H9 (cell line): ENCODE results near the gene VKORC1. TPM values are rescaled to one million over a fixed set of nuclear protein-coding genes. Genes with fewer than 3 reads are reported as not detected.
A peak's percentile ranks its signal among the peaks of the same experiment; 100 is the strongest.

ENCODE experiments used
- DNase-seq: peaks from one replicate; pipeline ENCODE4 v3.0.0-alpha.2; 2017
- H2AFZ ChIP-seq: one replicate; pipeline ENCODE4 v1.6.1; 2013; ENCODE audit warnings: mild to moderate bottlenecking, low read length, control low read depth, moderate library complexity
- H2AK5ac ChIP-seq: 2 replicates; pipeline ENCODE4 v1.6.1; 2013; ENCODE audit warnings: low read length, control low read depth, mixed read lengths; ENCODE audit not compliant: insufficient read length
- H2BK120ac ChIP-seq: one replicate; pipeline ENCODE4 v1.6.1; 2013; ENCODE audit warnings: low read depth, mild to moderate bottlenecking, low read length, control low read depth, inconsistent platforms; ENCODE audit not compliant: poor library complexity, severe bottlenecking
- H2BK12ac ChIP-seq: 2 replicates; pipeline ENCODE4 v1.6.1; 2013; ENCODE audit warnings: low read length, control low read depth, mixed read lengths, low read depth; ENCODE audit not compliant: insufficient read length
- H2BK15ac ChIP-seq: 2 replicates; pipeline ENCODE4 v1.6.1; 2013; ENCODE audit warnings: low read depth, low read length, control low read depth
- H2BK20ac ChIP-seq: one replicate; pipeline ENCODE4 v1.6.1; 2013; ENCODE audit warnings: low read depth, mild to moderate bottlenecking, low read length, control low read depth, inconsistent platforms; ENCODE audit not compliant: poor library complexity, severe bottlenecking
- H2BK5ac ChIP-seq: 2 replicates; pipeline ENCODE4 v1.6.1; 2013; ENCODE audit warnings: low read length, control low read depth, mixed read lengths; ENCODE audit not compliant: insufficient read length
- H3K14ac ChIP-seq: 2 replicates; pipeline ENCODE4 v1.6.1; 2013; ENCODE audit warnings: low read length, control low read depth; ENCODE audit not compliant: insufficient read depth
- H3K18ac ChIP-seq: 2 replicates; pipeline ENCODE4 v1.6.1; 2013; ENCODE audit warnings: low read depth, mild to moderate bottlenecking, mixed read lengths, low read length, control low read depth; ENCODE audit not compliant: insufficient read length
- H3K23ac ChIP-seq: 2 replicates; pipeline ENCODE4 v1.6.1; 2013; ENCODE audit warnings: low read length, control low read depth, mixed read lengths, low read depth; ENCODE audit not compliant: insufficient read length
- H3K23me2 ChIP-seq: 2 replicates; pipeline ENCODE4 v1.6.1; 2013; ENCODE audit warnings: low read depth, mild to moderate bottlenecking, mixed read lengths, low read length, control low read depth; ENCODE audit not compliant: insufficient read length, poor library complexity, severe bottlenecking
- H3K27ac ChIP-seq: 2 replicates; pipeline ENCODE4 v1.5.1; 2013; ENCODE audit warnings: low read length, control low read depth, mixed read lengths, low read depth; ENCODE audit not compliant: insufficient read length
- H3K27me3 ChIP-seq: 2 replicates; pipeline ENCODE4 v1.6.1; 2013; ENCODE audit warnings: low read length, control low read depth, inconsistent platforms; ENCODE audit not compliant: insufficient read depth
- H3K4ac ChIP-seq: 2 replicates; pipeline ENCODE4 v1.6.1; 2013; ENCODE audit warnings: low read depth, mild to moderate bottlenecking, control low read depth, inconsistent platforms, low read length, moderate library complexity
- H3K4me1 ChIP-seq: 2 replicates; pipeline ENCODE4 v1.6.1; 2013; ENCODE audit warnings: low read length, control low read depth, inconsistent platforms; ENCODE audit not compliant: insufficient read depth
- H3K4me2 ChIP-seq: 2 replicates; pipeline ENCODE4 v1.6.1; 2013; ENCODE audit warnings: low read length, control low read depth, mixed read lengths; ENCODE audit not compliant: insufficient read length, insufficient read depth
- H3K56ac ChIP-seq: 2 replicates; pipeline ENCODE4 v1.6.1; 2013; ENCODE audit warnings: low read depth, mild to moderate bottlenecking, mixed read lengths, low read length, control low read depth; ENCODE audit not compliant: insufficient read length
- H3K79me1 ChIP-seq: 2 replicates; pipeline ENCODE4 v1.6.1; 2013; ENCODE audit warnings: low read depth, mild to moderate bottlenecking, moderate library complexity, low read length, control low read depth, inconsistent platforms; ENCODE audit not compliant: insufficient read depth, poor library complexity, severe bottlenecking
- H3K79me2 ChIP-seq: 2 replicates; pipeline ENCODE4 v1.6.1; 2013; ENCODE audit warnings: low read length, control low read depth, inconsistent platforms; ENCODE audit not compliant: insufficient read depth
- H3K9ac ChIP-seq: 2 replicates; pipeline ENCODE4 v1.6.1; 2013; ENCODE audit warnings: low read length, control low read depth, mixed read lengths; ENCODE audit not compliant: insufficient read length; ENCODE audit errors: extremely low read depth
- H3K9me3 ChIP-seq: one replicate; pipeline ENCODE4 v1.6.1; 2013; ENCODE audit warnings: low read depth, low read length, inconsistent platforms; ENCODE audit not compliant: control insufficient read depth
- H3T11ph ChIP-seq: one replicate; pipeline ENCODE4 v1.6.1; 2013; ENCODE audit warnings: mild to moderate bottlenecking, low read length, control low read depth, inconsistent platforms
- H4K20me1 ChIP-seq: one replicate; pipeline ENCODE4 v1.6.1; 2013; ENCODE audit not compliant: control insufficient read depth, insufficient read length, insufficient read depth
- H4K5ac ChIP-seq: 2 replicates; pipeline ENCODE4 v1.6.1; 2013; ENCODE audit warnings: low read depth, mild to moderate bottlenecking, mixed read lengths, low read length, control low read depth; ENCODE audit not compliant: insufficient read length
- H4K8ac ChIP-seq: replicated peaks from 2 replicates; pipeline ENCODE4 v1.6.1; 2013; ENCODE audit warnings: low read length, control low read depth, mixed read lengths, low read depth; ENCODE audit not compliant: insufficient read length
- H4K91ac ChIP-seq: 2 replicates; pipeline ENCODE4 v1.6.1; 2013; ENCODE audit warnings: low read depth, mild to moderate bottlenecking, moderate library complexity, mixed read lengths, low read length, control low read depth; ENCODE audit not compliant: insufficient read length
- H3K27ac Mint-ChIP-seq, 3 experiments: 2 replicates in 2 of 3; 3 replicates in 1 of 3; pipeline ENCODE4 v1.8.0; 2020 to 2021; ENCODE audit warnings: mixed read lengths in 3 of 3, mild to moderate bottlenecking in 1 of 3, moderate library complexity in 1 of 3
- H3K27me3 Mint-ChIP-seq: 2 replicates; pipeline ENCODE4 v1.8.0; 2021; ENCODE audit warnings: low read depth, mild to moderate bottlenecking, moderate library complexity, mixed read lengths
- H3K36me3 Mint-ChIP-seq, 3 experiments: 2 replicates in 2 of 3; 3 replicates in 1 of 3; pipeline ENCODE4 v1.8.0; 2020 to 2021; ENCODE audit warnings: low read depth in 3 of 3, mixed read lengths in 3 of 3; ENCODE audit not compliant: insufficient read depth in 1 of 3
- H3K4me1 Mint-ChIP-seq, 2 experiments: 2 replicates each; pipeline ENCODE4 v1.8.0; 2020; ENCODE audit warnings: mixed read lengths in 2 of 2
- H3K4me3 Mint-ChIP-seq, 2 experiments: 2 replicates in 1 of 2; 3 replicates in 1 of 2; pipeline ENCODE4 v1.8.0; 2020 to 2021; ENCODE audit warnings: mild to moderate bottlenecking in 2 of 2, mixed read lengths in 2 of 2, moderate library complexity in 1 of 2
- H3K9me3 Mint-ChIP-seq, 2 experiments: 2 replicates in 1 of 2; 3 replicates in 1 of 2; pipeline ENCODE4 v1.8.0; 2020; ENCODE audit warnings: mild to moderate bottlenecking in 2 of 2, mixed read lengths in 2 of 2, moderate library complexity in 1 of 2
- WGBS: extraction: QIAGEN DNeasy Blood & Tissue Kit; methylation state at CpG from one replicate; pipeline ENCODE4 v1.1.7; 2013; ENCODE audit warnings: missing lambda C conversion rate, low lambda C conversion rate, mixed read lengths; ENCODE audit not compliant: insufficient read length; ENCODE audit errors: extremely low coverage; 5-methylcytosine and 5-hydroxymethylcytosine counted together
- total RNA-seq: library from RNA; stranded (reverse); gene quantifications from 2 replicates; pipeline ENCODE4 v1.2.1, GENCODE V29; 2021
- TF ChIP-seq, protein P1 (sequence below): fragments of 200-600 bp; sonication (generic); conservative IDR thresholded peaks from 3 replicates; pipeline ENCODE4 v1.8.0; 2021; ENCODE audit warnings: antibody characterized with exemption, mild to moderate bottlenecking

Gene VKORC1
- total RNA-seq, 1 experiment from 2014 or later = 93.9 TPM

DNA sequence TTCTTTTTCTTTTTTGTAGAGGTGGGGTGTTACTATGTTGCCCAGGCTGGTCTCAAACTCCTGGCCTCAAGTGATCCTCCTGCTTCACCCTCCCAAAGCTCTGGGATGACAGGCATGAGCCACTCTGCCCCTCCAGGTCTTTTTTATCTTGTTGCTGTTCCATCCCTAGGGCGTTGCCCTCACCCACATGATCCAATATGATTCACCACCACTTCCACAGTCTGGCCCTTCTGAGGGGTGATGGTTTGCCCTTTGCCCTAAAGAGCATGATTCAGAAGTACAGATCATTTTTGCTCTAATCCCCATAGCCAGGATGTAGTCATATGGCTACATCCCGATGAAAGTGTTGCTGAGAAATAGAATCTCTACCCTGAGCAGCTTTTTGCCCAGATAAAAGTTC is 42.5 kb downstream of the VKORC1 start:
- H3K23me2 ChIP-seq = no peaks in the 10 kb centered on the region
- H3K36me3 Mint-ChIP-seq = no peaks in the 10 kb centered on the region; a peak in 1 of 7 replicates

More for the DNA sequence above, 42.5 kb downstream of the VKORC1 start:
- no peak overlapping the region for H4K5ac ChIP-seq
- H3K79me1 ChIP-seq = no peaks in the 10 kb centered on the region
- WGBS = no CpG with 5 or more reads among the region's 2 CpGs
- H2BK5ac ChIP-seq = no peak overlapping the region
- H4K91ac ChIP-seq = no peak overlapping the region
- no peak overlapping the region for H3K56ac ChIP-seq
- H2AFZ ChIP-seq = no peak overlapping the region
- no peak overlapping the region for H4K8ac ChIP-seq
- peaks cover 6% of the 10 kb centered on the region for H3K27me3 Mint-ChIP-seq
- no peaks in the 10 kb centered on the region for H3K9me3 Mint-ChIP-seq
- no peak overlapping the region for H3K4ac ChIP-seq
- peaks cover 18 to 30% of the 10 kb centered on the region in 2 experiments for H3K4me1 Mint-ChIP-seq
- H3K27ac ChIP-seq = no peak overlapping the region
- H2BK12ac ChIP-seq = no peak overlapping the region
- H3K27me3 ChIP-seq = no peaks in the 10 kb centered on the region
- H3K27ac Mint-ChIP-seq = no peak overlapping the region
- H2BK15ac ChIP-seq = no peak overlapping the region
- DNase-seq = no peak
- no peak overlapping the region for H2BK120ac ChIP-seq
- no peak overlapping the region for H3K4me3 Mint-ChIP-seq
- no peak overlapping the region for H3T11ph ChIP-seq
- H4K20me1 ChIP-seq = no peaks in the 10 kb centered on the region
- H3K4me2 ChIP-seq = no peak overlapping the region
- H3K4me1 ChIP-seq = no peaks in the 10 kb centered on the region
- no peaks in the 10 kb centered on the region for H3K79me2 ChIP-seq
- no peak overlapping the region for H2AK5ac ChIP-seq
- no peak overlapping the region for H3K18ac ChIP-seq
- peak overlapping the region; percentile 1 for H2BK20ac ChIP-seq
- H3K14ac ChIP-seq = no peak overlapping the region
- no peak overlapping the region for H3K23ac ChIP-seq
- TF ChIP-seq, protein P1, sequence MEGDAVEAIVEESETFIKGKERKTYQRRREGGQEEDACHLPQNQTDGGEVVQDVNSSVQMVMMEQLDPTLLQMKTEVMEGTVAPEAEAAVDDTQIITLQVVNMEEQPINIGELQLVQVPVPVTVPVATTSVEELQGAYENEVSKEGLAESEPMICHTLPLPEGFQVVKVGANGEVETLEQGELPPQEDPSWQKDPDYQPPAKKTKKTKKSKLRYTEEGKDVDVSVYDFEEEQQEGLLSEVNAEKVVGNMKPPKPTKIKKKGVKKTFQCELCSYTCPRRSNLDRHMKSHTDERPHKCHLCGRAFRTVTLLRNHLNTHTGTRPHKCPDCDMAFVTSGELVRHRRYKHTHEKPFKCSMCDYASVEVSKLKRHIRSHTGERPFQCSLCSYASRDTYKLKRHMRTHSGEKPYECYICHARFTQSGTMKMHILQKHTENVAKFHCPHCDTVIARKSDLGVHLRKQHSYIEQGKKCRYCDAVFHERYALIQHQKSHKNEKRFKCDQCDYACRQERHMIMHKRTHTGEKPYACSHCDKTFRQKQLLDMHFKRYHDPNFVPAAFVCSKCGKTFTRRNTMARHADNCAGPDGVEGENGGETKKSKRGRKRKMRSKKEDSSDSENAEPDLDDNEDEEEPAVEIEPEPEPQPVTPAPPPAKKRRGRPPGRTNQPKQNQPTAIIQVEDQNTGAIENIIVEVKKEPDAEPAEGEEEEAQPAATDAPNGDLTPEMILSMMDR = no peak
- H3K9ac ChIP-seq = no peak overlapping the region
- no peaks in the 10 kb centered on the region for H3K9me3 ChIP-seq
